ENCODE data around the gene FAM76A.
"Not testable (repeated sequence)": the region's sequence is repeated elsewhere in the genome, so short reads cannot be mapped to it uniquely, and the experiment has no call there.

The FAM76A gene

DNA sequence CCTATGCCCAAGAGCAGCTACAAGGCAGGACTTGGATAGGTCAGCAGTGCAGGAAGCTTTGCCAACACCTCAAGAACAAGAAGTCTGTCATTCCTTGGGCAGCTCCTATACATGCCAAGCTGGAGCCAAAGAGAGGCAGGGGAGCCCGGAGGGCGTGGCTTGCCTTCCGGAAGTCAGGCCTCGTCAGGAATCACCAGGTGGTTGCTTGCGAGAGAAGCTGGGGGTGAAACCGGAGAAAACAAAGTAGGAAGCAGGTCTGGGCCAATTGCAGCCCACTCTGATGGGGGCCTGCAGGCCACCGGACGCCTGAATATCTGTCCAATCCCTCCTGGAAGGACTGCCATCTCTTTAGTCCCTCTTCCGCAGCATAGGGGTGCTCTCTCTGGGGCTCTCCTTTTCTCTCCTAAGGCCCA, 794 bp upstream of the FAM76A start:
- DNase-seq (ENCODE audit: low spot score) = no peak

DNA sequence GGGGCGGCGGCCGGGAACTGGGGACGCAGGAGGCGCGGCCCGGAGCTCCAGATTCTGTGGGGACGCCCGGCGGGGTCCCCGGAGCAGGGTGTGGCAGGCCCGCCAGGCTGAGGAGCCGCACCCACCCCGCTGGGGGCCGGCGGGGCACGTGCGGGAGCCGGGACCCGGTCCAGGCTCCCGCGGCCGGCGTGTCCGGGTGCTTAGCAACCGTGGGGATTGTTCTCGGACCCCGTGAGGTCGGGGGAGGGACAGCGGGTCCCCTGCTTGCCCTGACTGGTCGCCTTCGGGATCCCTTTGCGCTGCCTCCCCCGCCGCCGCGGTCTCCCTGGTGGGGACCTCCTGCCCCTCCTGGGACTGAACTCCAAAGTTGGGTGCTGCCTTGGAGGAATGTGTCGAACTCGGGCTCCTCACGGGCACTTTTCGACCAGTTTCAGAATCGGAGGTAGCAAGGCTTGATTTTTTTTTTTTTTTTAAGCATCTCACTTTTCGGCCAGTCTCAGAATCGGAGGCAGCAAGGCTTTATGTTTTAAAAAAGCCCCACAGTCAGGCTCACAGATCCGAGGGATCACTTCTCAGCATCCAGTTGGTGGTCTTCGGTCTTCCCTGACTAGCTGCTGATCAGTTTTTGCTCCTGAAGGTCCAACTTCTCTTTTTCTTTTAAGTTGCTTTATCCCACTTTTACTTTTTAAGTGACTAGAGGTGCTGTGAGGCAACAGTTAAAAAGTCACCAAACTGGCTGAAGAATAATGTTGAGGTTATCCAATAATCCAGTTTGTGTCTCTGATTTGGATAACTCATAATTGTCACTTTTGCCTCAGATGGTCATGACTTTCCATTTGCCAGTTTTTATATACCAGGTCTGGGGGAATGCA, 648 bp downstream of the FAM76A start:
- DNase-seq (ENCODE audit: low spot score) = peak; percentile 58

GRCh38 chr1:27727126-27727525, 1.4 kb downstream of the FAM76A start:
- DNase-seq (ENCODE audit: low spot score) = no peak

- DNase-seq (ENCODE audit: low spot score) = no peak
These were observed 10.5 kb downstream of the FAM76A start for GRCh38 chr1:27736252-27736651.

DNA sequence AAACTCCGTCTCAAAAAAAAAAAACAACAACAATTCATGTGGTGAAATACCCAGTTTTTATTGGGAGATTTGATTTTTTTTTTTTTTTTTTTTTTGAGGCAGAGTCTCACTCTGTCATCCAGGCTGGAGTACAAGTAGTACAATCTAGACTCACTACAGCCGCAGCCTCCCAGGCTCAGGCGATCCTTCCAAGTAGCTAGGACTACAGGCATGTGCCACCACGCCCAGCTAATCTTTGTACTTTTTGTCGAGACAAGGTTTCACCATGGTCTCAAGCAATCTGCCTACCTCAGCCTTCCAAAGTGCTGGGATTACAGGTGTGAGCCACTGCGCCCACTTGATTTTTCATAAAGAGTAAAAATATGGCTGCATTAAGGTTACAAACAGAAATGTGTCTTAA, 15.4 kb downstream of the FAM76A start:
- DNase-seq (ENCODE audit: low spot score) = no peak

- no peak for DNase-seq (ENCODE audit: low spot score)
These were observed 18.8 kb downstream of the FAM76A start for GRCh38 chr1:27744556-27744955.

DNA sequence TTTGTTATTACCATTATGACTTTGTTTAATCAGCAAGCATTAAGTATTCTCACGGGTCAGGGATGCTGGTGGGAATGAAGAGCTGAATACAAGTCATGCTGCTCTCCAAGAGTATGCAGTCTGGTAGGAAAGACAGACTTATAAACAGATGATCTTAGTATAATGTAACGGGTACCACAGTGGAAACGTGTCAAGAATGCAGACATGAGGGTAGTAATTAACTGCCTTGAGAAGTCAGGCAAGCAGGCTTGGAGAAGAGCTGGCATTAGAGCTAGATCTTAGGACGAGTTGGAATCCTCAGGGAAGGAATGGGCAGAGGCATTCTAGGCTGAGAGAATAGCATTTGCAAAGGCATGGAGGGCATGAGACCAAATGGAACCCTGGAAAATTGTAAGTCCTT, 19.7 kb downstream of the FAM76A start:
- no peak for DNase-seq (ENCODE audit: low spot score)

DNA sequence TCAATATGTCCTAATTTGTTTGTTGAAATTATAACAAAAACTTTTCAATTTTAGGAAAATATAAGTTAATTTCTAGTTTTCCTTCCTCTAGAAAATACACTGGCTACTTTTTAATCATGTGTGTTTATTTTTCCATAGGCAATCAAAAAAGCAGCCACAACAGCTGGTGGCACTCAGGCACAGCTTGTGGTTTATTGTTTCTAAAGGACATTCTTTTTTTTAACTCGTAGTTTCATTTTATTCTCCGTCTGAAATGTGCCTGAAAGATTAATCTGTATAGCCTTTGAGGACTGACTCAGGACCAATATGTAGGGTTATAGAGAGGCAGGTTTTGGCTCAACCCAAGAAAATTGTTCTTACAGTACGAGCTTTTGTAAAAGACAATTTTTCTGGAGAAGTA, 26.6 kb downstream of the FAM76A start:
- no peak for DNase-seq (ENCODE audit: low spot score)

- no peak for DNase-seq (ENCODE audit: low spot score)
These were observed 29.5 kb downstream of the FAM76A start for GRCh38 chr1:27755286-27755685.

- no peak for DNase-seq (ENCODE audit: low spot score)
These were observed 30.1 kb downstream of the FAM76A start for GRCh38 chr1:27755865-27756264.

- no peak for DNase-seq (ENCODE audit: low spot score)
These were observed 33.5 kb downstream of the FAM76A start for GRCh38 chr1:27759236-27759635.

- DNase-seq (ENCODE audit: low spot score) = no peak
These were observed 34.7 kb downstream of the FAM76A start for GRCh38 chr1:27760426-27760825.

DNA sequence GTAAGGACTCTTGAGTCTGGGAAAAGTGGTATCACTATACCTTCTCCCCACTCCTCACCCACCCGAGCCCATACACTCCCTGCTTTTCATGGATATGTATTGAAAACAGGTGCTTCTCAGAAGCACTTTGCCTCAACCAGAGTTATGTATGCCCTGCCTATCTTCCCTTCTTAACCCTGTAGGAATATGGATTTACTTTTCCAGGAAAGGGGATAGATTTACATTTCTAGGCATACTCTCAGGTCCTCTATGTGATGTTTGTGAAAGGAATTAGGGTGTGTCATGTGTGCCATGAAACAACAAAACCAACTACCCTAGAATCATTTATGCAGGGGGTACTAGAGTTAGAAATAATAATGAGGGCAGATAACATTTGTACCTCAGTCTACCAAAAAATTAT, 36.3 kb downstream of the FAM76A start:
- no peak for DNase-seq (ENCODE audit: low spot score)

- no peak for DNase-seq (ENCODE audit: low spot score)
These were observed 37.6 kb downstream of the FAM76A start for GRCh38 chr1:27763358-27763757.

DNA sequence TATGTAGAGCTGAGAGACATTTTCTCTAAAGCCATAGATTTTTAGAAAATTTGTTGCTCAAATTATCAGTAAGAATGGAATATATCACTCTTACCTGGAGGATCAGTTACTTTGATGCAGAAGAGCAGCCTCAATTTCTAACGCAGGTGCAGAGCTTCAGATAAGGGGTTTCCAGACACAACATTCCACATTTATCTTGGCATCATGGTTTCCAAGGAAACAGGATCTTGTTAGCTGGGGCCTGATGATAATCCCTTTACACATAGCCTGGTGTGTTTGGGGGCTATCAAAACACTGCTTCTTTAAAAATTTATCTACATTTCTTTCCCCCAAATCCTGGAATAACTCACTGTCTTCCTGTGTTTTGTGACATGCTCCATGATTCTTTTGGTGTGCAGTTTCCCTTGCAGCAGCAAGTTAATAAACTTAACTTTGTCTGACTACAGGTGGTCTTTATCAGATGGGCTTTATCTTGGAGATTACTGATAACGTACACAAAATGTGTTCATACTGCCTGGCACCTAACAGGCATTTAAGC, 44.6 kb downstream of the FAM76A start:
- DNase-seq (ENCODE audit: low spot score) = no peak

- peak; percentile 25 for DNase-seq (ENCODE audit: low spot score)
These were observed 46.5 kb downstream of the FAM76A start for GRCh38 chr1:27772036-27772931.

DNA sequence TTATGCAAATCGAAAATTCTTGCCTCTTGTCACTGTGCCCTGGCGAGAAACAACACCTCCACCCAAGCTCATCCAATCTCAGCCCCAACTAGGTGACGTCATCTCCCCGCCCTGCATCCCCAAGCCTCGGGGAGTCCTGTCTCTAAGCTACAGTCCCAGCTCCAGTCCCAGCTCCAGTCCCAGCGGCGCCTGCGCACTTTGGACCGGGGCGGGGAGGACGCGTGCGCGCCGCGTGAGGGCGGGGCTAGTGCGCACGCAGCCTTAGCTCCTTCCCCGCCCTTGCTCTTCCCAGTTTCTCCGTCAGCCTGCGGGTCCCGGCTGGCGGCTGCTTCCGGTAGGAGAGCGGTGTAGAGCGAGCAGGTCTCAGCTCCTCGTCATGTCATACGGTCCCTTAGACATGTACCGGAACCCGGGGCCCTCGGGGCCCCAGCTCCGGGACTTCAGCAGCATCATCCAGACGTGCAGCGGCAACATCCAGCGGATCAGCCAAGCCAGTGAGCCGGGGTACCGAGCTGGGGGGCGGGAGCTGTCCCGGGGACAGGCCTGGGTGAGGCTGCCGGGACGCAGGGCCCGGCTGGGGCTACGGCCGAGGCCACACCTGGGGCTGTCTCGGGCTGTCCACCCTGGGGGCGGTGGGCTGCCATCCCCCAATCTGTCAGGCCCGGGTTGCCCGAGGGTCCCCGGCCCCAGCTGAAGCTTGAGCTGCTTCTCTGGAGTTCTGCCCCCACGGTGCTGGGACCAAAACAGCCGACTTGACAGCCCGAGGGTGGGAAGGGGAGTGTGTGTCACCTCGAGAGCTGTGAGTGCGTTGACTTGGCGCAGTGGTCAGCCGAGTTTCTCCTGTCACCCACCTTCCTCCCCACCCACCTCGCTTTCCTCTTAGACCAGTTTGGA, 47.4 kb downstream of the FAM76A start, which contains the start of gene STX12:
Gene STX12, plus strand, starts transcription at position 288 of the 894 bp plus-strand sequence. Its CDS starts 89 bp downstream, at position 377.
- DNase-seq (ENCODE audit: low spot score) = peak; percentile 100

GRCh38 chr1:27773826-27774445, 48.2 kb downstream of the FAM76A start:
- peak; percentile 9 for DNase-seq (ENCODE audit: low spot score)

DNA sequence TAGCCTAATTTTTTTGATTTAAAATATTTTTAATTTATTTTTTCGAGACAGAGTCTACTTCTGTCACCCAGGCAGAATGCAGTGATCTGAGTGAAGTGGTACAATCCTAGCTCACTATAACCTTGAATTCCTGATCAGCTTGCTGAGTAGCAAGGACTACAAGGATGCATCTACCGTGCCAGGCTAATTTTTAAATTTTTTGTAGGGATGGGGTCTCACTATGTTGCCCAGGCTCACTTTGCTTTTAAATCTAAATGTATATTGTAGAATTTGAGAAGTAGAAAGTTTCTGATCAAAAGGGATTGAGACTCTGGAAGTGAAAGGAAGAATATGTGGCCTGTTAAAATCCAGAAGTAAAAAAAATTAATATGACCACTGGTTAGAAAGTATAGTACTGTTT, 48.9 kb downstream of the FAM76A start:
- DNase-seq (ENCODE audit: low spot score) = no peak

DNA sequence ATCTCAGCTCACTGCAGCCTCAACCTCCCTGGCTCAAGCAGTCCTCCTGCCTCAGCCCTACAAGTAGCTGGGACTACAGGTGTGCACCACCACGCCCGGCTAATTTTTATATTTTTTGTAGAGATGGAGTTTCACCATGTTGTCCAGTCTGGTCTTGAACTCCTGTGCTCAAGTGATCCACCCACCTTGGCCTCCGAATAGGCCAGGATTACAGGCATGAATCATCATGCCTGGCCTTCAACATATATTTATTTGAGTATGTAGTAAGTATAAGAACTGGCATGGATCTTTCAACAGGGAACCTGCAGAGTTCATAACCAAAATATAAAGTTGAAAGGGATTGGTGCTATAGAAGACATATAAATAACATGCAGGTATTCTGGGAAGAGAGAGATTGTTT, 49.6 kb downstream of the FAM76A start:
- not testable (repeated sequence) for DNase-seq (ENCODE audit: low spot score)

GRCh38 chr1:27776276-27776675, 50.5 kb downstream of the FAM76A start:
- not testable (repeated sequence) for DNase-seq (ENCODE audit: low spot score)
